CD4-positive, alpha-beta T cell treated with Interleukin-15 for 1 hour (primary cell): ENCODE measurements around the gene FXYD4.

Source experiments
- DNase-seq: peaks from one replicate; pipeline ENCODE4 v3.0.0-alpha.2; 2020

Gene FXYD4

DNA sequence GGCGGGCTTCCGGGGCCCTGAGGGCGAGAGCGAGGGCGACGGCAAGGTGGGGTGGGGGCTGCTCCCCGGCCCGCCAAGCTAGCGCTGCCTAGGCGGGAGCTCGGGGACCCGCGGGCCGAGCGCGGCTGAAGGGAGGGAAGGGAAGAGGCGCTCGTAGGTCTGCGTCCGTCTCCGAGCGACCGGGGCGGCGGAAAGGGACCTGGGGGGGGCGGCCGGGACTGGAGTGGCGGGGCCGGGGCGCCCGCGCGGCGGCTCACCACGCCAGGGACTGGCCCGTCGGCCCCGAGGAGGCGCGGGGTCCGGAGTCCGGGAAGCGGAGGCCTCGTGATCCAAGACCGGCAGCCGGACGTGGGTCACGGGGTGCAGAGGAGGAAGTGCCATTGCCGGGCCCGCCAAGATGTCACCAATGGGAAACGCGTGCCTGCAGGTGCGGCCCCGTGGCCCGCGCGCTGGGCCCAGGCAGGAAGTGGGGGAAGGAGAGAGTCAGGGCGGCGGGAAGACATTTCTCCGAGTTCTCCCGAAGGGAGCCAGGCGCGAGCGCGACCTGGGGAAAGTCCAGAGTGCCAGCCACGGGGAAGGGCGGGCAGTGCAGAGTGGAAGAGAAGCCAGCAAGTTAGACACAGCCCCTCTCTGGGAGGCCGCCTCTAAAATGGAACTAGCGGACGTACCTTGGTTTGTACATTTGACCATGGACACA is 25.6 kb downstream of the FXYD4 start:
- DNase-seq: peak; percentile 82

DNA sequence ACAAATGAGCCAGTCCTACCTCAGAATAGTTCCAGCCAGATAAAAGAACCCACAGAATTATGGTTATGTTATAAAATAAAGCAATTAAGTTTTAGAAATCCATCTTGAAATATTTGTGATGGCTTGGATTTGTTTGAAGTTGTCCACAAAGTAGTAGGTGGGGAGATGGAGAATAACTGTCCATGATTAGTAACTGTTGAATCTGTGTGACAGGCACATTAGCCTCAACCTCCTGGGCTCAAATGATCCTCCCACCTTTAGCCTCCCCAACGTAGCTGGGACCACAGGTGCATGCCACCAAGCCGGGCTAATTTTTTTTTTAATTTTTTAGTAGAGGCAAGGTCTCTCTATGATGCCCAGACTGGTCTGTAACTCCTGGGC is 27.5 kb downstream of the FXYD4 start:
- no peak for DNase-seq

GRCh38 chr10:43399320-43400310 is 28.2 kb downstream of the FXYD4 start:
- DNase-seq: peak; percentile 11

DNA sequence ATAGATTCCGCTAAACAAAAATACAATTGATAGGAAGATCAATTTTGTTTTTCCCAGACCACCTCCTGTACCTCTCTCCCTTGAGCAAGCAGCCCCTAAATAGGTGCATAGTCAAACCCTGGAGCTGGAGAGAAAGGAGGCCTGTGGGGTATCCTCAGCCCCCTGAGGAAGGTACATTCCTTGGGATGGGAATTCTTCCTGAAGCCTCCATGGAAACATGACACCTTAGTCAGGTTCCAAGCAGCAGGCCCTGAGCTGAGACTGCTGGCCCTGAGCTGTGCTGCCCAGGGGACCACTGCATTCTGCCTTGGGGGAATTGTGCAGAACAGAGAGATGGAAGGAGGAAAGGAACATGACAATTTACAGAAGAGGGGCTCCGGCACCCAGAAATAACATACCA is 30.2 kb downstream of the FXYD4 start:
- no peak for DNase-seq

DNA sequence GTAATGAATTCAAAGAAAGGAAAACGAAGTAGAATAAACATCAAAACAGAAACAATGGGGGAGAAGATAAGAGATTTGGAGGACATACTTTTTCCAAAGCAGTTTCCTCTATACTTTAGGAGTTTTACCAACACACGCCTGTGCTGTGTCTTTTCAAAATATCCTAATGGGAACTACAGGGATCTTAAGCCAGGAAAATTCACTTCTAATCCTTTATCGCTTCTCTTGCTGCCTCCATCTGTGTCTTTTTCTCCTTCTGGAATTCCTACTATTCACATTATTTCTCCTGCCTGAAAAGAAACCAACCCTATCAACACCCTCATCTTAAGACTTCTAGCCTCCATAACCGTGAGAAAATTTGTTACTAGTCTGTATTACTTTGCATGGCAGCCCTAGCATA is 30.7 kb downstream of the FXYD4 start:
- no peak for DNase-seq

DNA sequence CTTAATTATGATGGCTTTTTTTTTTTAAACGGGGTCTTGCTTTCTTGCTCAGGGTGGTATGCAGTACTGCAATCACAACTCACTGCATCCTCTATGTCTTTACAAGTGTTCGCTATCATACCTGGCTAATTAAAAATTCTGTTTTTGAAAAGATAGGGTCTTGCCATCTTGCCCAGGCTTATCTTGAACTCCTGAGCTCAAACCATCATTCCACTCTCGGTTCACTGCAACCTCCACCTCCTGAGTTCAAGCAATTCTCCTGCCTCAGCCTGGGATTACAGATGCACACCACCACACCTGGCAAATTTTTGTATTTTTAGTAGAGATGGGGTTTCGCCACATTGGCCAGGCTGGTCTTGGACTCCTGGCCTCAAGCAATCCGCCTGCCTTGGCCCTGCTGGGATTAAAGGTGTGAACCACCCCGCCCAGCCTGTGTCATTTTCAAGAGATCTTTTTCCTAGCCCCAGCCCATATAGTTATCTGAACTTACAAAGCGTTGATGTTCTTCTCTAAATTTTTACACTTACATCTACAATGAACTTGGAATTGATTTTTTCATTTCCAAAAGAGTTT is 31.5 kb downstream of the FXYD4 start:
- DNase-seq: peak; percentile 9

GRCh38 chr10:43403911-43404703 is 32.7 kb downstream of the FXYD4 start:
- peak; percentile 5 for DNase-seq

DNA sequence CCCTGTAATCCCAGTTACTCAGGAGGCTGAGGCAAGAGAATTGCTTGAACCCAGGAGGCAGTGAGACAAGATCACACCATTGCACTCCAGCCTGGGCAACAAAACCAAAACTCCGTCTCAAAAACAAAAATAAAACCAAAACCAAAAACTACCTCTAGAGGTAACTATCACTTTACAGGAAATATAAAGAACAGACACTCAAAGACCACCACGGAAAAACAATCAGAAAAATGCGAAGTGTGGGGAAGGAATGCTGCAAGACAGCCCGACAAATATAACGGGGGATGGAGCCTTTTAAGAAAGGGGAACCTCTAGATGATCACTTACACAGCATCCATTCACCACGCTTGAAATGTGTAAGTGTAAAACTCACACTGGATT is 33.3 kb downstream of the FXYD4 start:
- peak; percentile 16 for DNase-seq

DNA sequence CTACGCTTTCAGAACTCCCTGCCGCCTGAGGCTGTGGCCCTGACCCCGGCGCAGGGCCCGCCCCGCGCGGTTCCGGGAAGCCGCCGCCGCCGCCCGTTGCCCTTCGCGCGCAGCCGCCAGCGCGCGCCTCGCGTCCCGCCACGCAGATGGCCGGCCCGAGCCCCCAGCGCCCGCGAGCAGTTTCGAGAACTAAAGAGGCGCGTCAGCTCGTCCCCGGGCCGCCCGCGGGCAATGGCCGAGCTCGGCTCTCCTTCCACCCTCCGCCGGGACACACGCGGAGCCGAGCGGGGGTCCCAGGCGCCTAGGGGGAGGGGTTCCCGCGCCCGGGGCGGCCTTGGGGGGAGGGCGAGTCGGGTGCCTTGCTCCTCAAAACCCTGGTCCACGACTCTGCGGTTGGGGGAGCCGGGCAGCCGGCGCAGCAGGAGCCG is 35.7 kb downstream of the FXYD4 start:
- DNase-seq: peak; percentile 54

DNA sequence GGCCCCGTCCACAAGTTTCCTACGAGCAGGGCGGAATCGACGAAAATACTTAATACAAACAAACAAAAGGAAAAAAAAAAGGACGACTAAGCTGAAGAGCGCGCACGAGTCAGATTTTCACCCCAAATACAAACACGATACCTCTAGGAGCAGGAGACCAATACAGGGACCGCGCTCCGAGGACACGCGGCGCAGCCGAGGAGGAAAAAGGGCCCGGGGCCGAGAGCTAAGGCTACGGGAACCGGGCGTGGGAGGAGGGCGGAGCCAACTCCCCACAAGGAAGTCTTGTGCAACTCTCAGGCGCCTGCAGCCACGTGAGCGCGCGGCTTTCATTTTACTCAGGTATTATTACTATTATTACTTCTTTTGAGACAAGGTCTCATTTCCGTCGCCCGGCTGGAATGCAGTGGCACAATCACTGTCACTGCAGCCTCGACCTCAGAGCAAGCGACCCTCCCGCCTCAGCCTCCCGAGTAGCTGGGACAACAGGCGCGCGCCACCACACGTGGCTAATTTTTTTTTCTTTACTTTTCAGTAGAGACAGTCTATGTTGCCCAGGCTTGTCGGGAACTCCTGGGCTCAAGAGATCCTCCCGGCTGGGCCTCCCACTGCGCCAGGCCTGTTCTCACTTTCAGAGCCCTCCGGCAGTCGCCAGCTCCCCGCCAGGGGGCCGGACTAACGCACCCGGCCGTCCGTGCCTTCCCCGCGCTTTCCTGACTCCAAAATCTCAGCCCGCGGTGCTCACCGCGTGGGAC is 36.3 kb downstream of the FXYD4 start:
- peak; percentile 89 for DNase-seq

DNA sequence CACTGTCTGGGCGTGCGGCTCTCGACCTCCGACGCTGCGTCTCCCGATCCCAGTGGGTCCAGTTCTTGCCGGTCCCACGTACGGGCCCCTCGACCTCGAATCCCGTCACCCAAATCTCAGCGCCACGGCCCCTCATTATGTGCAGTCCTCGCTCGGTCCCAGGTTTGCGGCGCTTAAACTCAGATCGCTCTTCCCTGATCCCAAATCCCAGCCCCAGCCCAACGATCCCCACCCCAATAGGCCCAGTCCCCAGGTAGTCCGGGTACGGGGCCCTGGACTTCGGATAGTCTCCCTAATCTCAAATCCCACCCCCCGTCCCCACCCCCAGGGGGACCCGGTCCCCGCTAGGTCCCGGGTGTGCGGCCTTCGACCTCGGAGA is 36.9 kb downstream of the FXYD4 start:
- DNase-seq: no peak

GRCh38 chr10:43408710-43409384 is 37.4 kb downstream of the FXYD4 start, which contains the start of gene HNRNPF:
TSS of gene HNRNPF (minus strand) at chr10:43409186. CDS start at chr10:43387884, 21,302 bp downstream.
- peak; percentile 96 for DNase-seq

GRCh38 chr10:43409385-43410109 is 38.1 kb downstream of the FXYD4 start:
- peak; percentile 86 for DNase-seq

GRCh38 chr10:43410345-43410744 is 38.9 kb downstream of the FXYD4 start:
- no peak for DNase-seq

- DNase-seq: no peak
Measured at GRCh38 chr10:43411536-43411935, 40.1 kb downstream of the FXYD4 start.

- DNase-seq: no peak
Measured at GRCh38 chr10:43415544-43415943, 44.1 kb downstream of the FXYD4 start.

- peak; percentile 73 for DNase-seq
Measured at GRCh38 chr10:43417950-43418768, 46.7 kb downstream of the FXYD4 start.

DNA sequence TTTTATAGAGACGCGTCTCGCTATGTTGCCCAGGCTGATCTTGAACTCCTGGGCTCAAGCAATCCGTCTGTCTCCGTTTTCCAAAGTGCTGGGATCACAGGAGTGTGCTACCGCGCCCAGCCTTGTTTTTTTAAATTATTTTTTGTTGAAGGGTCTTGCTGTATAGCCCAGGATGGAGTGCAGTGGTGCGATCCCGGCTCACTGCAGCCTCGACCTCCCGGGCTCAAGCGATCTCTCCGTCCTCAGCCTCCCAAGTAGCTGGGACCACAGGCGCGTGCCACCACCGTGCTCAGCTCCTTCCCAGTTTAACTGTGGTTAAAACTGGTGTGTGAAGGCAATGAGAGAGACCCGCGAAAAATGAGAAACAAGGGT is 48.5 kb downstream of the FXYD4 start:
- no peak for DNase-seq

DNA sequence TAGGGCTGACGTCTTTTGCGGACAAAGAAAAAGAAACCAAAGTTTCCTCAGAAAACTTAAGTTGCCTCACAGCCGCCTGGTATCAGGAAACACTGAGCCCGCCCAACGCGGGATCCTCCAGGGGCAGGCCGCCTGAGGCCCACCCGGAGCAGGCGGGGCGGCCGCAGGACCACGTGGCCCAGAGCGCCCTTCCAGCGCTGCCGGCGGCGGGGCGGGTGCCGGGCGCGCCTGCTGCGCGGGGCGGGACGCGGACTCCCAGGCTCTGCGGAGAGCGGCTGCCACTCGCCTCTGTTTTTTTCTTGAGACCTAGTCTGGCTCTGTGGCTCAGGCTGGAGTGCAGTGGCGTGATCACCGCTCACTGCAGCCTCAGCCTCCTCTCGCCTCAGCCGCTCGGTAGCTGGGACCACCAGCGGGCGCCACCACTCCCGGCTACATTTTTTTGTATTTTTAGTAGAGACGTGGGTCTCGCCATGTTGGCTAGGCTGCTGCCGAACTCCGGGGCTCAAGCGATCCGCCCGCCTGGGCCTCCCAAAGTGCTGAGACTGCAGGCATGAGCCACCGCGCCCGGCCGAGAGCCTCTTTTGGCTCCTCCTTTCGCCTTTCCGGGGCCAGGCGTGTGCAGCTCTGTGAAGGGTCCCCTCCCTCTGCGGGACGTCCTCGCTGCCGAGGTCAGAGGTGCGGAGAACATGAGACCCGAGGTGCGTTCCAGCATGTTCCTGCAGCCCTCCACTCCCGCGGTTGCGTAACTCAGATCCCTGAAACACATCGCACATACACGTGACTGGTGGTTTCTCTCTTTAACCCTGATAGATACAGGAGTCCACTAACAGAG is 49.1 kb downstream of the FXYD4 start:
- peak; percentile 84 for DNase-seq
